Thyroid gland (tissue), 4 donors: ENCODE measurements around the gene ATP9B. TPM values are rescaled to one million over a fixed set of nuclear protein-coding genes. Genes with fewer than 3 reads are reported as not detected.
"Not testable (repeated sequence)": the region's sequence is repeated elsewhere in the genome, so short reads cannot be mapped to it uniquely, and the experiment has no call there.

Experiments used
- DNase-seq, 2 donors: peaks; one replicate each; pipeline ENCODE4 v3.0.0-alpha.2; 2019
- H3K27ac ChIP-seq, 3 donors: fragments of 200-600 bp; sonication (generic); 1 replicate in 2 of 3; 2 replicates in 1 of 3; pipeline ENCODE4 v1.5.1; 2016 to 2019; ENCODE audit warnings: mild to moderate bottlenecking in 1 of 3, moderate library complexity in 1 of 3
- H3K27me3 ChIP-seq: fragments of 200-600 bp; sonication (generic); one replicate; pipeline ENCODE4 v1.5.1; 2019
- H3K36me3 ChIP-seq, 2 donors: fragments of 200-600 bp; sonication (generic); one replicate each; pipeline ENCODE4 v1.5.1; 2016 to 2019
- H3K4me1 ChIP-seq, 2 donors: fragments of 200-600 bp; sonication (generic); one replicate each; pipeline ENCODE4 v1.5.1; 2017 to 2019
- H3K4me3 ChIP-seq, 3 donors: fragments of 200-600 bp; sonication (generic); replicated peaks in 1 of 3; 1 replicate in 2 of 3; 2 replicates in 1 of 3; pipeline ENCODE4 v1.5.1; 2016; ENCODE audit warnings: mild to moderate bottlenecking in 1 of 3
- H3K9me3 ChIP-seq: fragments of 200-600 bp; sonication (generic); one replicate; pipeline ENCODE4 v1.5.1; 2017
- CTCF ChIP-seq, 6 experiments: fragments of 200-600 bp in 3 of 6; fragments of 450-650 bp in 3 of 6; sonication (generic) in 3 of 6; IDR thresholded peaks; one replicate each; pipeline ENCODE4 v1.5.1; 2016 to 2019; ENCODE audit warnings: antibody characterized with exemption in 6 of 6, mild to moderate bottlenecking in 2 of 6, inconsistent platforms in 1 of 6, moderate library complexity in 1 of 6
- POLR2A ChIP-seq, 2 donors: fragments of 450-650 bp; IDR thresholded peaks; one replicate each; pipeline ENCODE4 v1.6.1; 2017; ENCODE audit warnings: antibody characterized with exemption in 2 of 2, mild to moderate bottlenecking in 2 of 2, moderate library complexity in 1 of 2
- WGBS, 2 donors: methylation state at CpG; one replicate each; pipeline ENCODE4 v1.1.5; 2017; 5-methylcytosine and 5-hydroxymethylcytosine counted together
- intact Hi-C: fragments of 100-400 bp; cut with DNase I; formaldehyde crosslinking; loops from one replicate; pipeline ENCODE4 v1.15.1; 2023
- total RNA-seq, 4 donors: library from RNA; depleted of rRNA; stranded (reverse); fragments of >200 nt; gene quantifications; one replicate each; pipeline ENCODE4 v1.2.3, GENCODE V29; 2016

ATP9B gene
- total RNA-seq, 4 donors from 2014 or later = 30.6 to 58.1 (median 48.2) TPM

- Histone ChIP-seq H3K27me3 (no peaks in the 10 kb centered on the region), H3K9me3 (no peaks in the 10 kb centered on the region), H3K4me1 (no peaks in the 10 kb centered on the region), H3K36me3 (peaks cover 0 to 7% of the 10 kb centered on the region in 2 donors), H3K27ac (no peak overlapping the region), H3K4me3 (no peak overlapping the region)
- TF ChIP-seq POLR2A (IDR thresholded peaks at IDR 0.05) = no peak
- TF ChIP-seq CTCF (IDR thresholded peaks at IDR 0.05) = no peak
- 96 to 97% methylated on average over 7 of the region's 7 CpGs for WGBS, 2 donors
- intact Hi-C loops = no loop called here
- DNase-seq = no peak
Measured at GRCh38 chr18:79275461-79275860, 206.3 kb downstream of the ATP9B start.

DNA sequence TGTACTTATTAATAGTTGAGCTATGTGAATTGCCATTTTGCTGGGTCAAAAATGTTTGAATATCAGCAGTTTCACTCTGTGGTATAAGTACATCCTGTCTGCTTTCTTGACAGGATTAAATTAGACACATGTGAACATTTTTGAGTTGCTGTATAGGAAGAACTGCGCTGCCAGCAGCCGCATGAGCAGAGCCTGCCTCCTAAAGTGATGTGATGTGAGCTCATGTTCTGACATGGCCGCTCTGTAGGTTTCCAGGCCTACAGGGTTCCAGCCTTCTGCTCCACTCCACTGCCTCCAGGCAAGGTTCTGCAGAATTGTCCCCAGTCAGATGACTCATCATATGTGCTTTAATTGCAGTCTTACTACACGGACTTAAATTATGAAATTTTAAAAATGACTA, 206.8 kb downstream of the ATP9B start:
- intact Hi-C loops = no loop called here
- no peak for DNase-seq
- no peak overlapping the region for H3K4me3 ChIP-seq
- H3K9me3 ChIP-seq = no peaks in the 10 kb centered on the region
- H3K4me1 ChIP-seq = no peaks in the 10 kb centered on the region
- no peak for TF ChIP-seq POLR2A (IDR thresholded peaks at IDR 0.05)
- TF ChIP-seq CTCF (IDR thresholded peaks at IDR 0.05) = no peak
- peaks cover 0 to 7% of the 10 kb centered on the region in 2 donors for H3K36me3 ChIP-seq
- no peaks in the 10 kb centered on the region for H3K27me3 ChIP-seq
- H3K27ac ChIP-seq = no peak overlapping the region
- 93 to 97% methylated on average over 4 of the region's 4 CpGs for WGBS, 2 donors

DNA sequence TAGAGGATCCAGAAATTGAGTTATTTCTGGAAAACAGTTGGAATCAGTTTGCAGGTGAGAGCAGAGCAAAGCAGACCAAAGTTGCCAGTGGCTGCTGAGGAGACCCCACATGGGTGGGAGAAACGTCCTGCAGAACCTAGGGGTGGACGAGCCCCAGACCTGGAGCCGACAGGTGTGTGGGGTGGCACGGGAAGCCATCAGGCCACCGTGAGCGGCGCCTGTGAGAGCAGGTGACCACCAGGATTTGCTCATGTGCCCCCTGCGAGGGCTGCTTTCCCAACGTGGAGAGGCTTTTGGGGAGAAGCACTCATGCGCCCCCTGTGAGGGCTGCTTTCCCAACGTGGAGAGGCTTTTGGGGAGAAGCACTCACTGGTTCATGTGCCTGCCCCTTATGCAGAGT, 209.7 kb downstream of the ATP9B start:
- peaks cover 6 to 7% of the 10 kb centered on the region in 2 donors for H3K36me3 ChIP-seq
- H3K27me3 ChIP-seq = no peaks in the 10 kb centered on the region
- H3K9me3 ChIP-seq = no peaks in the 10 kb centered on the region
- H3K4me1 ChIP-seq = no peaks in the 10 kb centered on the region
- WGBS, 2 donors = 86 to 94% methylated on average over 11 of the region's 11 CpGs
- TF ChIP-seq CTCF (IDR thresholded peaks at IDR 0.05) (no peak), POLR2A (IDR thresholded peaks at IDR 0.05) (no peak)
- H3K27ac ChIP-seq = no peak overlapping the region
- no peak for DNase-seq
- H3K4me3 ChIP-seq = no peak overlapping the region
- intact Hi-C loops = no loop called here

DNA sequence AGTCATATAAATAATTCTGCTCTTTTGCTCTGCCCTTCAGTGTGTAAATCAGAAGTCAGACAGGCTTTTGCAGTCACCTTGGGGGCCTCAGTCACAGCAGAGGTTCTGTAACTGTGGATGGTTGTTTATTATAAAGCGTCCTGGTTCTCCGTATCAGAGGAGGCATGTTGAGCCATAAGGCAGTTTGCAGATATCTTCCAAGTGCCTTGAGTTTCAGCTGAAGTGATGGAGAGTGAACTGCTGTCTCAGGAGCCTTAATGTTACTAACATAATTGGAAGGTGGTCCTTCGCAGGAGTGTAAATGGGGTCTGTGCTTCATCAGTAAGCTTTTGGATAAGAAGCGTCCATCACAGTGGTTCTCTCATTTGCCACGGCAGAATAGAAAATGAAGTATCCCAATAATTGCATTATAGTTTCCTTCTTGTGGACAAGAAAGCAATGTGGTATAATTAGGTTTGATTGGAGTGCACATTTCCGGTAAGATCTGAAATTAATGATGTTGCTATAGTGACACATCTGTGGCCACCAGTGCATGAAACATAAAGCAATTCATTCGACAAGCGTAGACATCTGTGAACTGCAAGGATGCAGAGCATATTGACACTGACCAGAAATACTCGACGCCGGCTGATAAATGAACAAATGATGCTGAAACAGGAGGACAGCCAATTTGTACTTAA, 214.1 kb downstream of the ATP9B start:
- 89 to 91% methylated on average over 11 of the region's 11 CpGs for WGBS, 2 donors
- DNase-seq = no peak
- Histone ChIP-seq H3K27me3 (no peaks in the 10 kb centered on the region), H3K4me3 (no peak overlapping the region), H3K27ac (no peak overlapping the region), H3K36me3 (peaks cover 7% of the 10 kb centered on the region in 2 donors), H3K4me1 (no peaks in the 10 kb centered on the region), H3K9me3 (no peaks in the 10 kb centered on the region)
- TF ChIP-seq CTCF (IDR thresholded peaks at IDR 0.05) (no peak), POLR2A (IDR thresholded peaks at IDR 0.05) (no peak)
- intact Hi-C loops = no loop called here

GRCh38 chr18:79283929-79284328, 214.7 kb downstream of the ATP9B start:
- WGBS, 2 donors = 85 to 97% methylated on average over 4 of the region's 4 CpGs

GRCh38 chr18:79285191-79285590, 216.0 kb downstream of the ATP9B start:
- H3K4me3 ChIP-seq, H3K27ac ChIP-seq, H3K27me3 ChIP-seq, H3K4me1 ChIP-seq, H3K9me3 ChIP-seq, DNase-seq, intact Hi-C loops, H3K36me3 ChIP-seq: not testable (repeated sequence)
- WGBS, 2 donors = 100% methylated on average over 1 of the region's 1 CpG

More at GRCh38 chr18:79283929-79284328, 214.7 kb downstream of the ATP9B start:
- Histone ChIP-seq H3K27ac (no peak overlapping the region), H3K4me3 (no peak overlapping the region), H3K36me3 (peaks cover 2 to 7% of the 10 kb centered on the region in 2 donors), H3K4me1 (no peaks in the 10 kb centered on the region), H3K27me3 (no peaks in the 10 kb centered on the region), H3K9me3 (no peaks in the 10 kb centered on the region)
- TF ChIP-seq CTCF (IDR thresholded peaks at IDR 0.05) (no peak), POLR2A (IDR thresholded peaks at IDR 0.05) (no peak)
- intact Hi-C loops = no loop called here
- no peak for DNase-seq

GRCh38 chr18:79290409-79290808, 221.2 kb downstream of the ATP9B start:
- H3K4me3 ChIP-seq, H3K27me3 ChIP-seq, H3K4me1 ChIP-seq, intact Hi-C loops, H3K27ac ChIP-seq, H3K36me3 ChIP-seq, H3K9me3 ChIP-seq, DNase-seq: not testable (repeated sequence)
- 98 to 99% methylated on average over 15 of the region's 15 CpGs for WGBS, 2 donors
